GM04504 (cell line): Measurements from ENCODE around the gene SERPINA4.
A peak's percentile ranks its signal among the peaks of the same experiment; 100 is the strongest.
"Not testable (repeated sequence)": the region's sequence is repeated elsewhere in the genome, so short reads cannot be mapped to it uniquely, and the experiment has no call there.

Experiments used
- DNase-seq: peaks from one replicate; pipeline ENCODE4 v3.0.0-alpha.2; 2012; ENCODE audit warnings: low read depth

SERPINA4 gene

DNA sequence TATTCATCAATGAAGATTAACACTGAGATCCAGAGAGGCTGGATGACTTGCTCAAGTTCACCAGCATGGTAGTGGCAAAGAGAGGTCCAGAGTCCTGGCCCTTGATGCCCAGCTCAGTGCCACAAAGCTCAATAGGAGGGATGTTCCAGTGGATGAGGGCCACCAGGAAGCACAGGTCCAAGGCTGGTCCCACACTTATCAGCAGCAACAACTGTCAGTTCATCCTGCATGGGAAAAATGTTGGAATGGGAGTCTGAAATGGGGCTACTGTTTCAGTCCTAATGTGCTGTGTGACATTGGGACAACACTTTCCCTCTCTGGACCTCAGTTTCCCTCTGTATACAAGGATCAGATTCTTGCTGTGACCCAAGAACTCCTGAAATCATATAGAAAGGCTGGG, 31.2 kb downstream of the SERPINA4 start:
- DNase-seq: no peak

- no peak for DNase-seq
Observed at GRCh38 chr14:94593376-94593748, 32.1 kb downstream of the SERPINA4 start.

DNA sequence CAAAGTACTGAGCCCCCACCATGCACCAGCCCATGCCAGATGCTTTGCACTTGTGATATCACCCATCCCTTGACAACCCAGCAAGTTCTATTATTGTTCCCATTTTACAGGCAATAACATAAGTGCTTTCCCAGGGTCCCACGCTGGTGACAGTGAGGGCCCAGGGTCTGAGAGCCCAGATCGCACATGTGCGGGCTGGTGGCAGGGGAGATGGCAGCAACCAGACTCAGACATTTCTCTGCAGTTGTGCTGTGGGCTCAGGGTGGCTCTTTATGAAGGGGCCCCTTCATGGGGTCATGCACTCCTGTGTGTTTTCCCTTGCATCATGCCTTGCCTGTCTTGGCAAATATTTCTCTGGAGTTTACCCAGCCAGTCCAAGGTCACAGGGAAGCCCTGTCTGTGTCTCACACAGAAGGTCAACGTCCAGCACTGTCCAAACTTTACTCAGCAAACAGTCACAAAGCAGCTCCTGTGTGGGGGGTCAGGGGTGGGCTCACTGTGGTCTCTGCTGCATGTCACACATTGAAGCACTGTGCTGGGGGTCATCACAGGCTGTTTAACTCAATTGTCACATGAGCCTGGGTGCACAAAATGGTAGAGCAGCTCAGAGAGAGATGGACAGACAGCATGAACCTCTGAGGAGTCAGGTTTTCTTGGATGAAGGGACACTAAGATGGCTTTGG, 32.6 kb downstream of the SERPINA4 start:
- DNase-seq: no peak

DNA sequence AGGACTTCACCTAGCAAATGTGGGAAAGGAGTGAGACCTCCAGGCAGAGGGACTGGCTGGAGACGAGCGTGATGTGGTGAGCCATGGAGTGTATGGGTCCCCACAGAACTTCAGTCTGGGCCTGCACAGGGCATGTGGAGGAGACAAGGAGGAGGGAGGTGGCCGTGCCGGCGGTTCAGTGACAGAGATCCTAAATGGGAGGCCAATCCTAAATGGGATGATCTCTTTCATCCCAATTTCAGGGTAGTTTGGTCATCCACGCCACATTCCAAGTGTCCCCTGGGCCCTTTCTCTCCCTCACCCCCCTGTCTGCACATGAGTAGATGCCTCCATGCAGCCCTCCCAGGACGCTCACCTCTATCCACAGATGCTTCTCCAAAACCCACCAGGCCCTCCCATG, 33.2 kb downstream of the SERPINA4 start:
- no peak for DNase-seq

DNA sequence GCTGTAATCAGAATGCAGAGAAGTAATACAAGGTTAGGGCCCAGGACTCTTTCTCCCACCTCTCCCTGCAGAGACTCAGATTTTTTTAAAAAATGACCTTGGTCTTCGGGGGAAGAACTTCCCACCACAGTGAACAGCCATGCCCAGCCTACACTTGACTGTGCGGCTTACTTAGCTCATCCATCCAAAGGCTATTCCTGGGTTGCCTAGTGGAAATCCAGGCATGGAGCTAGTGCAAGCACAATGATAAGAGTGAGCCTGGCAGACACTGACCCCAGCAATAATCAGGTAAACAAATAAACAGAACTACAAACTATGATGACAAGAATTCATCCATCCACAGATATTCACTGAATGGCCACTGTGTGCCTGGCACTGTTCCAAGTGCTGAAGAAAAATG, 34.7 kb downstream of the SERPINA4 start:
- no peak for DNase-seq

DNA sequence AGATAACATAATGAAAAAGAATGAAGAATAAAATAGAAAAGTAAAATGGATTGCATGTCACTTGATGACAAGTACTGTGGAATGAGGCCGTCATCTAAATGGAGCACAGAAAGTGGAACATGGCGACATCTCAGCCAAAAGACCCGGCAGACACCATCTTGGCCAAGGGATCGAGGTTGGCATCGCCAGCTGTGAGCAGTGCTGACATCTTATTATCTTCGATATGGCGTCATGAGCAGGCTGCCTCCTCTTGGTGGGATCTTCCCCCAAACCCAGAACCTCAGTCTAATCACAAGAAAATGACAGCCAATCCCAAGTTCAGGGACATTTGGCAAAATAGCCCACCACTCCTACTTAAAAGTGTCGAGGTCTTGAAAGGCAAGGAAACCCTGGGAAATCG, 35.1 kb downstream of the SERPINA4 start:
- no peak for DNase-seq

DNA sequence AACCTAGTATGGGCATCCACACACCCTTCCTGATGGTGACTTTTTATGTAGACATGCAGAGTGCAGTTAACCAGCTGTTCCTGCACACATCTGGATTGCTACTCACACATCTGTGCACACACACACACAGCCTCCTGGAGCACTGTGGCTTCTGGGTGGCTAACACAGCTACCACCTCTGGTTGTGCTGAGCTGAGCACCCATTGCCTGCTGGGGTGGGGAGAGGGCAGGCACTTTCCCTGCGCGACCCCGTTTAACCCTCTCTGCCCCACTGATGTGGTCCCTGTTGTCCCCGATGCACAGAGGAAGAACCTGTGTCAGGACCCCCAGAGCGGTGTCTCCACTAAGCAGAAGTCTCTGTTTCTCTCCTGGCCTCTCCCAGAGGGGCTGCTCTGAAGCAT, 36.5 kb downstream of the SERPINA4 start:
- DNase-seq: no peak

DNA sequence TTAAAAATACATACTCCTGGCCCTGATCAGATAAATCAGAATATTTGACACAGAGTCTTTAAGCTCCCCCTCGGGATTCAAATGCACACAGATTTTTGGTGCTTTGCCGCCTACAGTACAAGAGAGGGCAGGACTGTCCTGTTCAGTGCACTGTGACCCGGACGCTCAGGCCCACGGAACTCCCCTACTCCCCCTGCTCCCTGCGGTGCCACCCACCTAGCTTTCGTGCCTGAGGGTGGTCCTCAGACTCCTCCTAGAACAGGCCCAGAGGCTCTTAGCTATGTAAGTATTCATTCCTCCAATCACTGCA, 37.2 kb downstream of the SERPINA4 start:
- no peak for DNase-seq

GRCh38 chr14:94598816-94599655, 37.8 kb downstream of the SERPINA4 start:
- peak; percentile 87 for DNase-seq

DNA sequence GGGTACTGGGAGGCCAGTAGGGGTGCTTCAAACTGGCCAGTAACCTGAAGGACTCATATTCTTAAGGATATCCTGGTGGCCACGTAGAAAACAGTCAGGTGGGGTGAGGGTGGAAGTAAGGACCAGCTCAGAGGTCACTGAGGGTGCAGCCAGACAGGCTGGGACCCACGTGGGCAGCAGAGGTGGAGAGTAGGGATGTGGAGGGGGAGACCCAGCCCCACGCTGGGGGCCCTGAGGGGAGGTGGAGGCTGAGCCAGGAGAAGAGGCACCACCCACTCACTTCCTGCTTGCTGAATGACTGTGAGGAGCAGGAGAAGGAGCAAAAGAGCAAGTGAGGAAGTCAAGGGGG, 38.4 kb downstream of the SERPINA4 start:
- DNase-seq: no peak

DNA sequence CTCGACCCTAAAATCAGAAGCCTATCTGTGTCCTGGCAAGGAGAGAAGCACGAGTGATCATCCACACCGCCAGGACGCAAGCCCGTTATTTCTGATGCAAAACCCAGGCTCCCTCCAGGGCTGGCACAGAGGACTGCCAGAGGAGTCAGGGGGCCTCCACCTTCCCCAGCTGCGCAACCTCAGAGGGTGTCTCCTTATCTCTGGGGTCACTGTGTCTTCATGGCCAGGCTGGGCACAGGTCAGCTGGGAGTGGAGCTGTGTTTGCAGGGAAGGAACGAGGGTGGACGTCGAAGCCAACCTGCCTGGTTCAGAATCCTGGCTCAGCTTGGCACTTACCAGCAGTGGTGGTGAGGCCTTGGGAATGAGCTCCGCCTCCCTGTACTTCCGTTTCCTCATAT, 38.9 kb downstream of the SERPINA4 start:
- no peak for DNase-seq

GRCh38 chr14:94601884-94602391, 40.7 kb downstream of the SERPINA4 start:
- DNase-seq: peak; percentile 78

- no peak for DNase-seq
Observed at GRCh38 chr14:94602722-94603121, 41.5 kb downstream of the SERPINA4 start.

DNA sequence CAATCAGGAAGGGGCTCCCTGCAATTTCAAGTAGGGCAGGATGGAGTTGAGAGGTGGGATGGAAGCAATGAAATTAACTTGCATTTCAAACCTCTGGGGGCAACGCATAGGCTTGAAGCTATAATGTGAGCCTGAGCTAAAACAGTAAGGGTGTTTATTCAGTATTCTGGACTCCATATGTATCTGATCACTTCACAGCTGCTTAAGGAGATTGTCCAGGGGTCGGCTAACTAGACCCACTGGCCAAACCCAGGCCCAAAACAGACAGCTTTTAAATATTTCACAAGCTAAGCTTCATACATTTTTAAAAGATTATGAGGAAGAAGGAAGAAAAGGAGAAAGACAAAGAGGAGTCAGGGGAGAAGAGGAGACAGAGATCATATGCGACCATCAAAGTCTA, 44.1 kb downstream of the SERPINA4 start:
- no peak for DNase-seq

GRCh38 chr14:94608966-94609365, 47.7 kb downstream of the SERPINA4 start:
- not testable (repeated sequence) for DNase-seq

DNA sequence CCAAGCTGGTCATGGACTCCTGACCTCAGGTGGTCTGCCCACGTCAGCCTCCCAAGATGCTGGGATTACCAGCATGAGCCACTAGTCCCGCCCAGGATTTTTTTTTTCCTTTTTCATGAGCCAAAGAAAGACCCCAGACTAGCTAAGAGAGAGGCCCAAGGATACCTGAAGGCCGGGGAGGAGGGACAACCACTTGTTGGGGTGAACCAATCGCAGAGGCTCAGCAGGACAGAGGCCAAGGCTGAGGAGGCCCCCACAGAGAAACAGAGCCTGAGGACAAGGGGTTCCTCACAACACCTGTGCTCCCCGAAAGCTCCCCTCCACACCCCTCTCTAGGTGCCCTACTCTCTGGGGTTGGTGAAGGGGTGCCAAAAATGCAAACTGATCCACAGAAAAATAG, 49.9 kb downstream of the SERPINA4 start:
- DNase-seq: no peak

- no peak for DNase-seq
Observed at GRCh38 chr14:94612174-94612573, 50.9 kb downstream of the SERPINA4 start, which contains the start of gene SERPINA3. SERPINA3 (plus strand) TSS chr14:94612391; CDS start chr14:94614442, 2,051 bp downstream.

DNA sequence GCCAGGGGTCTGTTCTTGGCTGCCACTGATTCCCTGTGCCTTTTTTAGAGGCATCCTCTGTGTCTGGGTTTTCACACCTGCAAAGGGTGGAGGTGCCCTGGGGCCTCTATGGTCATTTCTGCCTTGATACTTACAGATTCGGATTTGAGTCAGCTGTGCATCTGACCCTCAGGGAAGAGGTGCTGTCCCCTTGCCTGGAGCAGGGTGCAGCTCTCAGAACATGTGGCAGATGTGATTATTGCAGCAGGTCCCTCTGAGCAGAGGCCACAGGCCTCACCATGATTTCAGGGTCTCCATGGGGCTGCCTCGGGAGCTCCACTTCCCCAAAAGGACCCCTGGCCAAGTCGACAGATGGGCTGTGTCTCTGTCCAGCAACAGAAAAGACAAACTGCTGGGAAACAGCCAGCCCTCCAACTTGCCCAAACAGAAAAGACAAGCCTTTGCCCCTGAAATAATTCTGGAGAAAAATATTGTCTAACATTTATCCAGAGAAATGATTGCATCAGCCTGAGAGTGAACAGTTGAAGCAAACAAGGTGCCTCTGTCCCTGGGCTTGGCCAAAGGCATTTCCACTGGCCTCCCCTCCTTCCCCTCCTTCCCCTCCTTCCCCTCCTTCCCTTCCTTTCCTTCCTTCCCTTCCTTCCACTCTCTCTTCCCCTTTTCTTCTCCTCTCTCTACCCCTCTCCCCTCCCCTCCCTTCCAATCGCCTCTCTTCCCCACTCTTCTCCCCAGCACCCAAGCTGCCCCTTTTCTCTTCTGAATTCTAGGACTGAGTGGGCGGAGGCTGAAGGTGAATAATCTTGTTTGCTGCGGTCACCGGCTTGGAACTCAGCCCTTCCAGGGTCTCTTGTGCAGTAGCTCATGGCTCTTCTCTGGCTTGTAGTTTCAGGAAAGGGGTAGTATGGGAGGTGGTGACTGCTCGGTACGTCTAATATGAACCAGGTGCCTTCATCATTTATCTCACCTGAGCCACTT, 51.6 kb downstream of the SERPINA4 start:
- DNase-seq: no peak

- DNase-seq: no peak
Observed at GRCh38 chr14:94613720-94614644, 52.7 kb downstream of the SERPINA4 start.

DNA sequence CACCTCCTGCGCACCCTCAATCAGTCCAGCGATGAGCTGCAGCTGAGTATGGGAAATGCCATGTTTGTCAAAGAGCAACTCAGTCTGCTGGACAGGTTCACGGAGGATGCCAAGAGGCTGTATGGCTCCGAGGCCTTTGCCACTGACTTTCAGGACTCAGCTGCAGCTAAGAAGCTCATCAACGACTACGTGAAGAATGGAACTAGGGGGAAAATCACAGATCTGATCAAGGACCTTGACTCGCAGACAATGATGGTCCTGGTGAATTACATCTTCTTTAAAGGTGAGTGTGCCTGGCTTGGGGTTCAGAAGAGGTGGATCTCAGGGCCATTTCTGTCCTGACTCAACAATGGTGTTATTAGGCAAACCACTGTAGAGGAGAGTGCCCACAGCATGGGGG, 53.6 kb downstream of the SERPINA4 start:
- DNase-seq: no peak

- DNase-seq: no peak
Observed at GRCh38 chr14:94615254-94615653, 54.0 kb downstream of the SERPINA4 start.
